HG02571 (cell line): ENCODE results near the gene LRRC39.
"Not testable (repeated sequence)": the region's sequence is repeated elsewhere in the genome, so short reads cannot be mapped to it uniquely, and the experiment has no call there.

ENCODE experiments used
- ATAC-seq: cut with Tn5 transposase; IDR thresholded peaks from one replicate; pipeline ENCODE4 v1.9.1; 2021; ENCODE audit warnings: mild to moderate bottlenecking, moderate library complexity; ENCODE audit not compliant: unreplicated experiment

LRRC39 gene

DNA sequence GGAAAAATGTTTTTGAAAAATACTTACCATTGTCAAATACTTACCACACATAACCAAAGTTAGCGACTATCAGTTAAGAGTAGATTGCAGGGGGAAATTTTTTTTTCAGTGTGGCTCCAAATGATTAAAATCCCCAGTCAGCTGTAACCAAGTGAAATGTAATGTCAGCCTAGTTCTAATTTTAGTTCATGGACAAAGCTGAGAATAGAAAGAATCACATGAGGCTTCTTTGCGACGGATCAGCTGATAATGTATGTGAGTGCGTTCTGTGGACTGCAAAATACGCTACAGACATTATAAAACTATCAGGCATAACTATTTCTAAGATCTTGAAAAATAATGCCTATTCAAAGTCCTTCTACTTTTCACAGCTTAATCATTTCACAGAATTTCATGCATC, at the start of gene LRRC39:
Gene LRRC39, minus strand, starts transcription at position 166 of the 400 bp plus-strand sequence. CDS start 9,740 bp downstream, outside the sequence.
- no peak for ATAC-seq

DNA sequence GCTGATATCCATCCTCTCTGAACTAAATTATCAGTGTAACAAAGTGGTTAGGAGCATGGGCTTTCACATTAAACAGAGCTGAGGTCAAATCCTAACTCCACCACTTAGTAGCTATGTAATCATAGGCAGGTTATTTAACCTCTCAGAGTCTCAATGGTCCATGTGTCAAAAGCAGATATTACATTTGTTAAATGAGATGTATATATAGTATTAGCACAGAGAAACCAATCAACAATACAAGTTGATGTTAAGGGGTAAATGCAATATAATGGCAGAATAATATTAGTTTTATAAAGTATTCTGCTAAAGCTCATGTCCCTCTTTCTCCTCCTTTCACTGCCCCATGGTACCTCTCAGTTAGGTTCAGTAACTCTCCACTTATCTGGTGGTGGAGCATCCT, 44.4 kb upstream of the LRRC39 start:
- ATAC-seq = no peak

GRCh38 chr1:100219883-100220282, 41.8 kb upstream of the LRRC39 start:
- ATAC-seq = no peak

DNA sequence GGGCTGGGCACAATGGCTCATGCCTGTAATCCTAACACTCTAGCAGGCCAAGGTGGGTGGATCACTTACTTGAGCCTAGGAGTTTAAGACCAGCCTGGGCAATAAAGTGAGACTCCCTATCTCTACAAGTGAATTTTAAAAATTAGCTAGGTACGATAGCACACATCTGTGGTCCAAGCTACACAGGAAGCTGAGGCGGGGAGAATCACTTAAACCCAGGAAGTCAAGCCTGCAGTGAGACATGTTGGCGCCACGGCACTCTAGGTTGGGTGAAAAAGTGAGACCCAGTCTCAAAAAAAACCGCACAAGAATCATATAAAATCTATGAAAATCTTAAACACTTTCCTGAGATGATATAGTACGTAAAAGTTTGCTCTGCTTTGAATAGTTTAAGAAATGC, 41.4 kb upstream of the LRRC39 start:
- ATAC-seq = no peak

DNA sequence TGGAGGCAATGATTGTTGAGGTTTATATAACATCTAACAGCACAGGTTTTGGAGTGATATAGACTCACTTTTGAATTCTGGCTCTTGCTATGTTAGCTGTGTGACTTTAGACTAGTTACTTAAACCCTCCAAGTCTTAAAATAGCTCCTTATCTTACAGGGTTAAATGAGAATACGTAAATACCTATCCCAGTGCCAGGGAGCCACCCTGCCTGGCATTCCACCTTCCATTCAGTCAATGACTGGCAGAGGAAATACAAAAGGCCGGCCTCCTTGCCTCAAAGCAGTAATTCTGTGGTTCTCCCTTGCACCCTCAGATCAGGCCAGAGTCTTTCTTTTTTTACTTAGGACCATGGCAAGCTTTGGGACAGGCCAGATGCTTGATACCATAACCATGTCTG, 39.8 kb upstream of the LRRC39 start:
- no peak for ATAC-seq

DNA sequence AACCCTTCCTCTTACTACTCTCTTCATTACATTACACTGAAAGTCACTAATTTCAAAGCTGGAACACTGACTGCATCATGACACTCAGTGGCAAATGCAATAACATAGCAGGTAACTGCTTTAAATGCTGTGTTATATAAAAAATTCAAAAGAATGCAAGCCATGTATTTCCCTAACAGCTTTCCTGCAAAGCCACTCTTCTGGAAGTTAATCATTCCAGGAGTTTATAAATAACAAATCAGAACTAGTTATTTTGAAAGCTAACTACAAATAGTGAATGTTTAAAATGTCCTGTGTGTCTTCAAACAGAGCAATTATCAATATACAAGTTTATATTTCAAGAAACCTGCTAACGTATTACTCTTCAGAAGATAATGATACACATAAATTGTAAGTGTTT, 37.0 kb upstream of the LRRC39 start:
- ATAC-seq = no peak

DNA sequence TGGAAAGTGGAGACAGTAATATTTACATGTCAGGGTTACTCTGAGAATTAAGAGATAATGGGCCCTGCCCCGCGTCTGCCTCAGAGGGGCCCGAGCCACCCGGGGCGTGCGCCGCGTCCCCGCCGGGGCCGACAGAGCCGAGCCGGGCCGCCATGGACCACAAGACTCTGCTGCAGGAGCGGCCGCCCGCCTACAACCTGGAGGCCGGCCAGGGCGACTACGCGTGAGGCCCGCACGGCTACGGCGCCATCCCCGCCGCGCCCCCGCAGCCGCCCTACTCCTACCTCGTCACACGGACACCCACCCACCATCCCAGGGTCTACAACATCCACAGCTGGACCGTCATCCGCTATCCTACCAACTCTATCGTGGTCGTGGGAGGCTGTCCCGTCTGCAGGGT, 35.1 kb upstream of the LRRC39 start:
- no peak for ATAC-seq

- no peak for ATAC-seq
These were observed 28.2 kb upstream of the LRRC39 start for GRCh38 chr1:100206301-100206700.

DNA sequence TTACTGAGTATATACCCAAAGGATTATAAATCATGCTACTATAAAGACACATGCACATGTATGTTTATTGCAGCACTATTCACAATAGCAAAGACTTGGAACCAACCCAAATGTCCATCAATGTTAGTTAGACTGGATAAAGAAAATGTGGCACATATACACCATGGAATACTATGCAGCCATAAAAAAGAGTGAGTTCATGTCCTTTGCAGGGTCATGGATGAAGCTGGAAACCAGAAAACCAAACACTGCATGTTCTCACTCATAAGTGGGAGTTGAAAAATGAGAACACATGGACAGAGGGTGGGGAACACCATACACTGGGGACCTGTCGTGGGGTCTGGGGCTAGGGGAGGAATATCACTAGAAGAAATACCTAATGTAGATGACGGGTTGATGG, 27.5 kb upstream of the LRRC39 start:
- ATAC-seq = not testable (repeated sequence)

- not testable (repeated sequence) for ATAC-seq
These were observed 27.0 kb upstream of the LRRC39 start for GRCh38 chr1:100205103-100205502.

GRCh38 chr1:100202703-100203102, 24.6 kb upstream of the LRRC39 start:
- ATAC-seq = not testable (repeated sequence)

- not testable (repeated sequence) for ATAC-seq
These were observed 22.0 kb upstream of the LRRC39 start for GRCh38 chr1:100200060-100200459.

GRCh38 chr1:100198596-100198995, 20.5 kb upstream of the LRRC39 start:
- ATAC-seq = no peak

DNA sequence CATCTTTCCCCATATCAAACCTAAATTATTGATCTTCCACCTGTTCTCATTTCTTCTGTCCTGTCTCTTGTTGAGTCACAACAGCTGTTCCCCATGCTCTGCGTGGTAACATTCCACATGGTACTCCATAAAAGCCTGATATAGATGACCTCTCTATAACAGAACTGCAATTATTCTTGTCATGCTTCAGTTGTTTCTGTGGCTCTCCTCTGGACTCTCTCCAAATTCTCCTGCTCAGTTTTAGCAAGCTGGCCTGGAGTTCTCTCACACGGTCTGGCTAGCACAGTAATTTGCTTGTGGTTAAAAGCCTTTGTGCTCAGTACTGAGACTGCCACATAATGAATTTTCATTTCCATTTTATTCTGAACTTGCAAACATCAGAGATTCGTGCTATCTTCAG, 10.6 kb upstream of the LRRC39 start:
- ATAC-seq = no peak

- no peak for ATAC-seq
These were observed 9.9 kb upstream of the LRRC39 start for GRCh38 chr1:100187912-100188311.

- ATAC-seq = no peak
These were observed 6.5 kb upstream of the LRRC39 start for GRCh38 chr1:100184536-100184935.

- ATAC-seq = no peak
These were observed 5.3 kb upstream of the LRRC39 start for GRCh38 chr1:100183370-100183769.

GRCh38 chr1:100177295-100178041, 588 bp downstream of the LRRC39 start:
- ATAC-seq = no peak

DNA sequence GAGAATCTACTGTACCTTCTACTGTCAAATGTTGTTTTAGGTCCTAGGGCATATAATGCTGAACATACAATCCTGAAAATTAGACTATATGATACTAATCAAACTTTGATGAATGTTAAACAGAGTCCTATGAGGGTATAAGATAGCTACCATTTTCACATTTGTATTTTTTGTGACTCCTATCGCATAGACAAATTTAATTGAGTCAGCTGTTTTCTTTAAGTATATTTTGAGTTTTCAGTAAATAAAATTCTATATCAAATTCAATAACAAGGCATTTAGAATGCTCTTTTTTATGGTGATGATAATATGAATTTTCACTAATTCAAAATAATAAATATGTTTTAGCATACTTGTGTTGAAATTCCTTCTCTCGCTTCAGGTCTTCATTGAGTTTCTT, 10.0 kb downstream of the LRRC39 start:
- no peak for ATAC-seq

DNA sequence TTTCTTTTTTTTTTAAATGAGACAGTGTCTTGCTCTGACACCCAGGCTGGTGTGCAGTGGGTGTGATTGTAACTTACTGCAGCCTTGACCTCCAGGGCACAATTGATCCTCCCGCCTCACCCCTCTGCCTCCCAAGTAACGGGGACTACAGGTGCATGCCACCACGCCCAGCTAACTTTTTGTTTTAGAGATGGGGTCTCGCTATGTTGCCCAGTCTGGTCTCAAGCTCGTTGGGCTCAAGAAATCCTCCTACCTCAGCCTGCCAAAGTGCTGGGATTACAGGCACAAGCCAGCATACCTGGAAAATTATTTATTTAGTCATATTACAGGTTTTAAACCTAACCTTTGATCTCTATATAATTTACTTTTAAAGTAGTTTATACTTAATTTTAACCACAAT, 13.4 kb downstream of the LRRC39 start:
- no peak for ATAC-seq

DNA sequence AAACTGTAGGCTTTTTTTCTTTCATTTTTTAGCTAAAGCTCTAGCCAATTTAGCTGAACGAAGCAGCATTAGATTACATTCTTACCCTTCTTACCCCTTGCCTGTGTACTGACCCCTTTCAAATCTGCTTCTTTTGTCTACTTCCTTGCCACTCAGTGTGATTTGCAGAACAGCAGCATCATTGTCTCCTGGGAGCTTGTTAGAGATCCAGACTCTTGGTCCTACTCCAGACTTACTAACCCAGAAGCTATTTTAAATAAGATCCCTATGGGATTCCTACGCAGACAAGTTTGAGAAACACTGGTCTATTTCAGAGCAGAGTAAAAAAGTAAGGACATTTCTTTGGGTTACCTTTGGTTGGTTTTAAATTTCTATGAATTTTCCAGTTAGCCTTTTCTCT, 13.8 kb downstream of the LRRC39 start:
- no peak for ATAC-seq

DNA sequence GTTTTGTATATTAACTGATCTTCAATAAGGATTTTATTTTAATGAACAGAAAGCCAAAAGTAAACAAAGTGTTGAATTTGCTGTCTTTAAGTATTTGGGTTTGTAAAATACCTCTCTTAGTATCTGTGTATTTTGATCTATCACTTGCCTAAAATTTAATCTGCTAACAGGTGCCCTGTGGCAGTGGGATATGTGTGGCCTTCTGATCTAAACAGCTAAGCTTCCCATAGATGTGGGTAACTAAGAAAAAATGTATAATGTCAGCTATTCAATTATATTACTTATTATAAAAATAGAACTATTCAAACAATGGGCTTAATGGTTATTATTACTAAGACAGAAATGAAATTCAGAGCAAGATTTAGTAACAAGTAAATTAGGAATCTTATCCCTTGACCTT, 15.2 kb downstream of the LRRC39 start:
- ATAC-seq = no peak

DNA sequence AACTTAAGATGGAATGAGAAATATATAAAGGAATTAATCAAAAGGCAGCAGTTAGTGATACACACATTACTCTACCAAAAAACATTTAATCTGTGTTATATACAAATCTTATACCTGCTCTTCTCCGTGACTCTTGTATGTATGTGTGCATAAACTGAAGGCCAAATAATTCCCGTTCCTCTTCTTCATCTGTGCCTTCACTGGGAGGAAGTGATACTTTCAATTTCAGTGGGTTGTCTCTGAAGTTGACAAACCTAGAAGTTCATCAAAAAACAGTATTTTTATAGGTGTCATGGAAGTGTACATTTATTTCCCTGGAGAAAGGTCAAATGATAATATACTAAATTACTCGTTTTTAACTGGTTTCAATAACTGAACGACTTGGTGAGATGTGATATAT, 25.8 kb downstream of the LRRC39 start:
- no peak for ATAC-seq
